B cell (primary cell): ENCODE data around the gene DPH6. TPM values are rescaled to one million over a fixed set of nuclear protein-coding genes. Genes with fewer than 3 reads are reported as not detected.

Experiments
- ATAC-seq: fragments of 200-7000 bp; cut with Tn5 transposase; one replicate; pipeline ENCODE4 v1.10.0; 2021; ENCODE audit warnings: low read depth, mild to moderate bottlenecking, moderate number of reproducible peaks, moderate library complexity
- CTCF ChIA-PET: fragments of 350-600 bp; sonication (Branson Sonifier 250); formaldehyde crosslinking; loops from one replicate; lab custom pipeline; 2021; ENCODE audit warnings: antibody characterized with exemption, inconsistent platforms; lab: Charles Lee
- POLR2A ChIA-PET: fragments of 350-600 bp; sonication (Branson Sonifier 250); formaldehyde crosslinking; loops from one replicate; lab custom pipeline; 2021; ENCODE audit warnings: antibody characterized with exemption; lab: Charles Lee
- DNase-seq: peaks from one replicate; pipeline ENCODE4 v3.0.0; 2013
- H2AFZ ChIP-seq: 2 replicates; pipeline ENCODE4 v1.6.1; 2012; ENCODE audit warnings: mild to moderate bottlenecking, low read depth, low read length; ENCODE audit not compliant: insufficient read depth, poor library complexity, severe bottlenecking
- H3K27ac ChIP-seq, 2 donors: 1 replicate in 1 of 2; 2 replicates in 1 of 2; pipeline ENCODE4 v1.5.1; 2012 to 2013; ENCODE audit warnings: low read length in 2 of 2, mild to moderate bottlenecking in 2 of 2, moderate library complexity in 1 of 2
- H3K27me3 ChIP-seq, 4 experiments: fragments of 200-600 bp in 1 of 4; sonication (generic) in 1 of 4; replicated peaks in 1 of 4; 1 replicate in 2 of 4; 2 replicates in 2 of 4; pipeline versions ENCODE4 v1.6.1 to v1.7.0; 2013 to 2016; ENCODE audit warnings: low read length in 3 of 4, mild to moderate bottlenecking in 2 of 4, mixed read lengths in 1 of 4, moderate library complexity in 1 of 4; ENCODE audit not compliant: insufficient read depth in 4 of 4, control insufficient read depth in 3 of 4; ENCODE audit errors: control extremely low read depth in 1 of 4
- H3K36me3 ChIP-seq, 2 experiments: replicated peaks in 1 of 2; 1 replicate in 1 of 2; 2 replicates in 1 of 2; pipeline versions ENCODE4 v1.6.1 to v1.7.1; 2013; ENCODE audit warnings: low read length in 1 of 2; ENCODE audit not compliant: insufficient read depth in 2 of 2, control insufficient read depth in 1 of 2; ENCODE audit errors: control extremely low read depth in 1 of 2, extremely low read depth in 1 of 2
- H3K4me1 ChIP-seq, 2 donors: fragments of 200-600 bp in 1 of 2; sonication (generic) in 1 of 2; 1 replicate in 1 of 2; 2 replicates in 1 of 2; pipeline versions ENCODE4 v1.5.1 to v1.6.1; 2013 to 2017; ENCODE audit warnings: low read length in 2 of 2; ENCODE audit not compliant: control insufficient read depth in 2 of 2, insufficient read depth in 2 of 2
- H3K4me2 ChIP-seq: replicated peaks from 2 replicates; pipeline ENCODE3; 2012; ENCODE audit warnings: mild to moderate bottlenecking, low read depth, low read length; ENCODE audit not compliant: poor library complexity, severe bottlenecking
- H3K4me3 ChIP-seq, 5 experiments: fragments of 200-600 bp in 1 of 5; sonication (generic) in 1 of 5; 1 replicate in 3 of 5; 2 replicates in 2 of 5; pipeline versions ENCODE4 v1.5.1 to v1.7.0; 2011 to 2016; ENCODE audit warnings: low read length in 4 of 5, mild to moderate bottlenecking in 4 of 5, low read depth in 2 of 5, control low read depth in 1 of 5, moderate library complexity in 1 of 5; ENCODE audit not compliant: insufficient read depth in 1 of 5; ENCODE audit errors: control extremely low read depth in 1 of 5, extremely low read depth in 1 of 5
- H3K79me2 ChIP-seq: fragments of 200-600 bp; sonication (generic); one replicate; pipeline ENCODE4 v1.6.0; 2016; ENCODE audit warnings: low read length; ENCODE audit not compliant: control insufficient read depth, insufficient read depth
- H3K9ac ChIP-seq: fragments of 200-600 bp; sonication (generic); 2 replicates; pipeline ENCODE4 v1.6.1; 2017; ENCODE audit warnings: mild to moderate bottlenecking, low read length, moderate library complexity
- H3K9me3 ChIP-seq, 3 donors: one replicate each; pipeline versions ENCODE4 v1.6.1 to v1.7.1; 2013; ENCODE audit warnings: low read length in 2 of 3; ENCODE audit not compliant: control insufficient read depth in 2 of 3, insufficient read depth in 1 of 3; ENCODE audit errors: control extremely low read depth in 1 of 3
- H4K20me1 ChIP-seq: 2 replicates; pipeline ENCODE4 v1.6.0; 2012; ENCODE audit warnings: mild to moderate bottlenecking, low read length; ENCODE audit not compliant: insufficient read depth, control insufficient read depth, poor library complexity, severe bottlenecking
- H3K27ac Mint-ChIP-seq: one replicate; pipeline ENCODE4 v1.8.0; 2021; ENCODE audit warnings: mixed read lengths
- H3K27me3 Mint-ChIP-seq: one replicate; pipeline ENCODE4 v1.8.0; 2021; ENCODE audit warnings: mixed read lengths
- H3K4me1 Mint-ChIP-seq: one replicate; pipeline ENCODE4 v1.8.0; 2021; ENCODE audit warnings: mixed read lengths
- H3K4me3 Mint-ChIP-seq: one replicate; pipeline ENCODE4 v1.8.0; 2021; ENCODE audit warnings: mixed read lengths
- H3K9me3 Mint-ChIP-seq: one replicate; pipeline ENCODE4 v1.8.0; 2022; ENCODE audit warnings: mixed read lengths; ENCODE audit not compliant: insufficient read depth
- EZH2 ChIP-seq: IDR thresholded peaks from 2 replicates; pipeline ENCODE4 v1.6.1; 2012; ENCODE audit warnings: borderline replicate concordance, low read depth, mild to moderate bottlenecking, moderate library complexity, low read length; ENCODE audit not compliant: insufficient read depth, poor library complexity, severe bottlenecking
- WGBS: methylation state at CpG from one replicate; pipeline ENCODE4 v1.1.5; 2013; ENCODE audit warnings: missing lambda C conversion rate; ENCODE audit not compliant: insufficient coverage; 5-methylcytosine and 5-hydroxymethylcytosine counted together
- intact Hi-C: fragments of 100-400 bp; cut with micrococcal nuclease; formaldehyde crosslinking; loops from one replicate; pipeline ENCODE4 v1.10.0; 2022
- polyA plus RNA-seq: library from polyadenylated mRNA; depleted of rRNA; stranded (reverse); fragments of >200 nt; gene quantifications from 2 replicates; pipeline ENCODE4 v1.2.3, GENCODE V29; 2012
- total RNA-seq, 2 donors: library from RNA; stranded (reverse); fragments of 120-200 nt in 1 of 2; gene quantifications; 1 replicate in 1 of 2; 2 replicates in 1 of 2; pipeline versions ENCODE4 v1.2.3 to v1.2.4, GENCODE V29; 2013 to 2022
- TF ChIP-seq, protein P1 (sequence below): fragments of 200-600 bp; IDR thresholded peaks from one replicate; pipeline ENCODE4 v1.8.0; 2022; ENCODE audit warnings: antibody characterized with exemption, mild to moderate bottlenecking

DPH6 gene
- total and polyA plus RNA-seq, 2 donors (not counting 1 experiment from before 2014, with no cell fraction given): 5.4 to 13.3 TPM

DNA sequence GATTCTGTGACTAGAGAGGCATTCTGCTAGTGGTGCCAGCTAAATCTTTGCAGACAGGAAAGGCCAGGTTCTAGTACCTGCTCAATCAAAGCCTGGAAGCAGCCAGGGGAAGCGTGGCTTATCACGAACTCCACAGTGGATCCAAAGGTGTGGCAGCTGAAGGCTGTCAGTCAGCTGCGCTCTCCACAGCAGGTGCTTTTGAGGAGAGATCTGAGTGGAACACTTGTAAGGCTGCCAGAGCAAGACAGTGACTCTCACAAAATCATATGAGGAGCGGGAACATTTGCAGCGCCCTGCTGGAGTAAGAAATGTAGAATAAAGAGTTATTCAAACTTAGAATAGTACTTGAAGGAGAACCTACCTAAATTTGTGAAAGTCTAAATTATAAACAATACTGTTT, 5.0 kb upstream of the DPH6 start:
- CTCF ChIA-PET: interaction anchor here (1.8 kb wide), 1 partner anchor 13 kb away, joined by 4 read pairs; no protein-coding TSS in a partner anchor
- 100% methylated on average over 3 of the region's 5 CpGs for WGBS
- no peaks in the 10 kb centered on the region for H3K27me3 Mint-ChIP-seq
- Histone ChIP-seq H3K9me3 (no peaks in the 10 kb centered on the region), H3K4me2 (no peak overlapping the region), H3K27me3 (no peaks in the 10 kb centered on the region), H4K20me1 (no peaks in the 10 kb centered on the region), H3K4me3 (no peak overlapping the region), H3K36me3 (no peaks in the 10 kb centered on the region), H2AFZ (no peak overlapping the region), H3K9ac (no peak overlapping the region), H3K27ac (no peak overlapping the region), H3K4me1 (peaks cover 7% of the 10 kb centered on the region in 2 donors), H3K79me2 (no peaks in the 10 kb centered on the region)
- no peak for DNase-seq
- TF ChIP-seq, protein P1, sequence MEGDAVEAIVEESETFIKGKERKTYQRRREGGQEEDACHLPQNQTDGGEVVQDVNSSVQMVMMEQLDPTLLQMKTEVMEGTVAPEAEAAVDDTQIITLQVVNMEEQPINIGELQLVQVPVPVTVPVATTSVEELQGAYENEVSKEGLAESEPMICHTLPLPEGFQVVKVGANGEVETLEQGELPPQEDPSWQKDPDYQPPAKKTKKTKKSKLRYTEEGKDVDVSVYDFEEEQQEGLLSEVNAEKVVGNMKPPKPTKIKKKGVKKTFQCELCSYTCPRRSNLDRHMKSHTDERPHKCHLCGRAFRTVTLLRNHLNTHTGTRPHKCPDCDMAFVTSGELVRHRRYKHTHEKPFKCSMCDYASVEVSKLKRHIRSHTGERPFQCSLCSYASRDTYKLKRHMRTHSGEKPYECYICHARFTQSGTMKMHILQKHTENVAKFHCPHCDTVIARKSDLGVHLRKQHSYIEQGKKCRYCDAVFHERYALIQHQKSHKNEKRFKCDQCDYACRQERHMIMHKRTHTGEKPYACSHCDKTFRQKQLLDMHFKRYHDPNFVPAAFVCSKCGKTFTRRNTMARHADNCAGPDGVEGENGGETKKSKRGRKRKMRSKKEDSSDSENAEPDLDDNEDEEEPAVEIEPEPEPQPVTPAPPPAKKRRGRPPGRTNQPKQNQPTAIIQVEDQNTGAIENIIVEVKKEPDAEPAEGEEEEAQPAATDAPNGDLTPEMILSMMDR: no peak
- TF ChIP-seq EZH2: no peak
- no peaks in the 10 kb centered on the region for H3K9me3 Mint-ChIP-seq
- no peak overlapping the region for H3K27ac Mint-ChIP-seq
- H3K4me3 Mint-ChIP-seq: no peak overlapping the region
- ATAC-seq: no peak
- peaks cover 10% of the 10 kb centered on the region for H3K4me1 Mint-ChIP-seq
- POLR2A ChIA-PET: no interaction called here
- intact Hi-C loops: no loop called here

DNA sequence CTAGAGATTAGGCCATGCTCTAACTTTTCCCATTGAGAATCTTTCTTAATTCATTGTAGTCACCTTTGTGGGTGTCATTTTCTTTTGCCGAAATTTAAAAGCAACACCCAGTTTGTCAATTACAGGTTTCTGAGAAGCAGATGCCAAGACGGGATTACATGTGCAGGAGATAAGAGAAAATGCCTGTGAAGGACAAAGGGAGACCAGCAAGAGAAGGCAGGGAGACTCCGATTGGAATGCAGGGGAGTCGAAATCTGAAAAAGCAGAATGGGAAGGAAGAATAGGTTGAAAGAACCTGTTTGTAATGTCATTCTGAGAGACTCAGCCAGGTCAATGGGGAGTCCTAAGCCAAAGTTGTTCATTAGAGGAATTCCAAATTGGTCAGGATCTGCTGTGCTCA, 3.6 kb upstream of the DPH6 start:
- Mint-ChIP-seq H3K4me3 (no peak overlapping the region), H3K4me1 (peaks cover 23% of the 10 kb centered on the region), H3K9me3 (no peaks in the 10 kb centered on the region), H3K27me3 (no peaks in the 10 kb centered on the region), H3K27ac (no peak overlapping the region)
- Histone ChIP-seq H3K27me3 (no peaks in the 10 kb centered on the region), H3K4me2 (no peak overlapping the region), H3K27ac (no peak overlapping the region), H4K20me1 (no peaks in the 10 kb centered on the region), H3K4me1 (peaks cover 14 to 15% of the 10 kb centered on the region in 2 donors), H3K79me2 (peaks cover 4% of the 10 kb centered on the region), H3K4me3 (no peak overlapping the region), H2AFZ (no peak overlapping the region), H3K36me3 (no peaks in the 10 kb centered on the region), H3K9ac (no peak overlapping the region), H3K9me3 (no peaks in the 10 kb centered on the region)
- TF ChIP-seq, protein P1: no peak
- TF ChIP-seq EZH2: no peak
- POLR2A ChIA-PET: no interaction called here
- ATAC-seq (no peak), DNase-seq (no peak)
- WGBS: 92% methylated on average over 3 of the region's 4 CpGs
- intact Hi-C loops: no loop called here
- CTCF ChIA-PET: no interaction called here
